ENCODE measurements around the gene HMG20B. TPM values are rescaled to one million over a fixed set of nuclear protein-coding genes. Genes with fewer than 3 reads are reported as not detected.
A peak's percentile ranks its signal among the peaks of the same experiment; 100 is the strongest.

Gene HMG20B
- total and polyA plus RNA-seq, 7 donors: 61.3 to 148 (median 105) TPM

DNA sequence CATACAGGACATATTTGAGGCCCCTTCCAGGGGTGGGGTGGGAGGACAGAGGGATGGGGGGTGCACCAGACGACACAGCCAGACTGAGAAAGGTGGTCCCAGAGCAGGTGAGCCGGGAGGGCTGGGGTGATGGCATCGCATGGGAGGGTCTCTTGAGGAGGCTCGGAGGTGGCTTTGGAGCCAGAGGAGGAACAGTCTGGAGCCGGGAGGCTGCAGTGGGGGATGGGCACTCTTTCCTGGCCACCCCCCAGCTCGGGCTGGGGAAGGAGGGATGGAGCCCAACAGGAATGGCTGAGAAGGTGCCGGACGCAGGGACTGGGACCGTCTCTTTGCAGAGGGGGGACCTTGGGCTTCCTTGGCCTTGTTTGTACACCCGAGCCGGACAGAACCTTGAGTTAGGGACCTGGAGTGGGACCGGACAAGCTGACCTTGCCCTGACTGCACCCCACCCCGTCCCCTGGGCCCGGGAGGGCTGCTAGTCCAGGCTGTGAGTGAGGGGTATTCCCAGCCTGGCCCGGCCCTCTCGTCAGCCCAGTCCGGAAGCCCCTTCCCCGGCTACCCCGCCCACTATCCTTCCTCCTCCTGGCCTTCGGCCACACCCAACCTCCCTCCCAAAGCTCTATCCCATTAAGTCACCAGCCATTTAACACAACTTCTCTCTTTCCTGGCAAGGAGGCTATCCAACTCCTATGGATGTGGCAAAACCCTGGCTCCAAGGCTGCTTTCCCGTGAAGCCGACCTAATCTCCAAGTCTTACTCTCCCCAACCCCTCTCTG, 34.7 kb downstream of the HMG20B start:
- H3K9me3 ChIP-seq: no peaks in the 10 kb centered on the region
- intact Hi-C loops (cut with DNase I): no loop called here
- TF ChIP-seq, protein P1, sequence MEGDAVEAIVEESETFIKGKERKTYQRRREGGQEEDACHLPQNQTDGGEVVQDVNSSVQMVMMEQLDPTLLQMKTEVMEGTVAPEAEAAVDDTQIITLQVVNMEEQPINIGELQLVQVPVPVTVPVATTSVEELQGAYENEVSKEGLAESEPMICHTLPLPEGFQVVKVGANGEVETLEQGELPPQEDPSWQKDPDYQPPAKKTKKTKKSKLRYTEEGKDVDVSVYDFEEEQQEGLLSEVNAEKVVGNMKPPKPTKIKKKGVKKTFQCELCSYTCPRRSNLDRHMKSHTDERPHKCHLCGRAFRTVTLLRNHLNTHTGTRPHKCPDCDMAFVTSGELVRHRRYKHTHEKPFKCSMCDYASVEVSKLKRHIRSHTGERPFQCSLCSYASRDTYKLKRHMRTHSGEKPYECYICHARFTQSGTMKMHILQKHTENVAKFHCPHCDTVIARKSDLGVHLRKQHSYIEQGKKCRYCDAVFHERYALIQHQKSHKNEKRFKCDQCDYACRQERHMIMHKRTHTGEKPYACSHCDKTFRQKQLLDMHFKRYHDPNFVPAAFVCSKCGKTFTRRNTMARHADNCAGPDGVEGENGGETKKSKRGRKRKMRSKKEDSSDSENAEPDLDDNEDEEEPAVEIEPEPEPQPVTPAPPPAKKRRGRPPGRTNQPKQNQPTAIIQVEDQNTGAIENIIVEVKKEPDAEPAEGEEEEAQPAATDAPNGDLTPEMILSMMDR (IDR thresholded peaks at IDR 0.05): no peak
- no peak for TF ChIP-seq EP300 (IDR thresholded peaks at IDR 0.05)
- no peak for TF ChIP-seq POLR2AphosphoS5 (IDR thresholded peaks at IDR 0.05)
- TF ChIP-seq POLR2A (IDR thresholded peaks at IDR 0.05): no peak
- peak overlapping the region; percentile 69 to 86 (median 78) for H3K27ac ChIP-seq
- peak overlapping the region; percentile 40 to 62 (median 56) for H3K4me3 ChIP-seq
- peaks cover 0 to 45% (median 35%) of the 10 kb centered on the region in 4 donors for H3K4me1 ChIP-seq
- 10 to 34% methylated on average over 22 of the region's 22 CpGs for WGBS, 2 donors
- H3K27me3 ChIP-seq: no peaks in the 10 kb centered on the region
- DNase-seq: no peak
- peaks cover 0 to 19% (median 15%) of the 10 kb centered on the region in 4 donors for H3K36me3 ChIP-seq

DNA sequence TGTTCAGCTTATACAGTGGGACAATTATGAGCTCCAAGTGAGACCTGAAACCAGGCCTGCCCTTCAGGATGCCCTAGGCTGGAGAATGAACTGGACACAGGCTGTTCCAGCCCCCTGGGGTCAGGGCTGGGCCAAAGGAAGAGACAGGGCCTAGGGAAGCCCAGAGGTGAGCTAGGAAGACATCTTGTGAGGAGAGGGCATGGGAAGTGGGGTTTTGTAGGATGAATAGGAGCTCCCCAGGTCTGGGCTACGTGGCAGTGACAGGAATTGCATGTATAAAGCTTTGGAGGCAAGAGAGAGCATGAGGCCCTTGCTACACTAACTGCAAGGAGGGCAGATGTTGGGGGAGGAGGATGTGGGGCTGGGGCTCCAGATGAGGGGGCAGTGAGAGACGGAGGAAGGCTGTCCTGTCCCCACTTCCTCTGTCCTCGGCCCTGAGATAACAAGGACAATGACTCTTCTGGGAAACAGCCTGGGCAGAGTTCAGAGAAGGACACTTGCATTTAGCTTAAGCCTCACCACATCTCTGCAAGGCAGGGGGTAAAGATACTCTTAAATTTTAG, 35.4 kb downstream of the HMG20B start:
- TF ChIP-seq EP300 (IDR thresholded peaks at IDR 0.05) (no peak), POLR2A (IDR thresholded peaks at IDR 0.05) (no peak), POLR2AphosphoS5 (IDR thresholded peaks at IDR 0.05) (no peak)
- TF ChIP-seq, protein P1 (IDR thresholded peaks at IDR 0.05): no peak
- Histone ChIP-seq H3K9me3 (no peaks in the 10 kb centered on the region), H3K4me3 (no peak overlapping the region), H3K36me3 (peaks cover 0 to 26% (median 21%) of the 10 kb centered on the region in 4 donors), H3K27ac (peak overlapping the region in 3 of 4 donors; percentile 72 to 86 (median 83)), H3K4me1 (peaks cover 0 to 46% (median 39%) of the 10 kb centered on the region in 4 donors), H3K27me3 (no peaks in the 10 kb centered on the region)
- 49 to 51% methylated on average over 3 of the region's 3 CpGs for WGBS, 2 donors
- DNase-seq: no peak
- intact Hi-C loops (cut with DNase I): no loop called here

DNA sequence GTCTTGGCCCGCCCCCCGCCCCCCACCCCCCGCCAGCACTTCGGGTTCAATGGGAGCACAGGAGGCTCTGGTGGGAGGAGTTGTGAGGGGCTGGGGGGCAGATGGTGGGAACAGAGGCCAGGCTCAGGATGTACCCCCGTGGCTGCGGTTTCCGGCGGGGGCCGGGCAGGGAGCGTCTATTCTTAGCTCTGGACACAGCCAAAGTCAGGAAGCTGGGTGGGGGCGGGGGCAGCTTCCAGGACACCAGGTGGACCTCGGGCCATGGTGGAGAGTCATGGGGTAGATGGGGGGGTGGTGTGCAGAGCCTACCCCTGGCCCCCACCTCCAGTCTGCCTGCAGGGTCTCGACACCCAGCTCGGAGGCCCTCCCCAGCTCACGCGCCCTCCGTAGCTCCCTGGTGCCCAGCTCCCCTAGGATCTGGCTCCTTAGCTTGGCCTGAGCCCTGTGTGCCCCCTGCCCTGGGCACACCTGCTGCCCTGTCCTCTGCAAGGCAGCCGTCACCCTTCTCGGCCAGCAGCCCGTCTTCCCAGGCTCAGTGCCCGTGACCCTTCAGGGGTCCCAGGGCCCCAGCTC, 36.1 kb downstream of the HMG20B start:
- no peak for DNase-seq
- TF ChIP-seq EP300 (IDR thresholded peaks at IDR 0.05): no peak
- TF ChIP-seq POLR2A (IDR thresholded peaks at IDR 0.05): no peak
- TF ChIP-seq, protein P1 (IDR thresholded peaks at IDR 0.05): no peak
- TF ChIP-seq POLR2AphosphoS5 (IDR thresholded peaks at IDR 0.05): no peak
- peaks cover 0 to 33% (median 21%) of the 10 kb centered on the region in 4 donors for H3K36me3 ChIP-seq
- H3K27ac ChIP-seq: peak overlapping the region in 2 of 4 donors; percentile 51 to 86
- no peak overlapping the region for H3K4me3 ChIP-seq
- peaks cover 0 to 53% (median 43%) of the 10 kb centered on the region in 4 donors for H3K4me1 ChIP-seq
- no peaks in the 10 kb centered on the region for H3K27me3 ChIP-seq
- no peaks in the 10 kb centered on the region for H3K9me3 ChIP-seq
- intact Hi-C loops (cut with DNase I): no loop called here
- WGBS, 2 donors: 50 to 58% methylated on average over 21 of the region's 21 CpGs

DNA sequence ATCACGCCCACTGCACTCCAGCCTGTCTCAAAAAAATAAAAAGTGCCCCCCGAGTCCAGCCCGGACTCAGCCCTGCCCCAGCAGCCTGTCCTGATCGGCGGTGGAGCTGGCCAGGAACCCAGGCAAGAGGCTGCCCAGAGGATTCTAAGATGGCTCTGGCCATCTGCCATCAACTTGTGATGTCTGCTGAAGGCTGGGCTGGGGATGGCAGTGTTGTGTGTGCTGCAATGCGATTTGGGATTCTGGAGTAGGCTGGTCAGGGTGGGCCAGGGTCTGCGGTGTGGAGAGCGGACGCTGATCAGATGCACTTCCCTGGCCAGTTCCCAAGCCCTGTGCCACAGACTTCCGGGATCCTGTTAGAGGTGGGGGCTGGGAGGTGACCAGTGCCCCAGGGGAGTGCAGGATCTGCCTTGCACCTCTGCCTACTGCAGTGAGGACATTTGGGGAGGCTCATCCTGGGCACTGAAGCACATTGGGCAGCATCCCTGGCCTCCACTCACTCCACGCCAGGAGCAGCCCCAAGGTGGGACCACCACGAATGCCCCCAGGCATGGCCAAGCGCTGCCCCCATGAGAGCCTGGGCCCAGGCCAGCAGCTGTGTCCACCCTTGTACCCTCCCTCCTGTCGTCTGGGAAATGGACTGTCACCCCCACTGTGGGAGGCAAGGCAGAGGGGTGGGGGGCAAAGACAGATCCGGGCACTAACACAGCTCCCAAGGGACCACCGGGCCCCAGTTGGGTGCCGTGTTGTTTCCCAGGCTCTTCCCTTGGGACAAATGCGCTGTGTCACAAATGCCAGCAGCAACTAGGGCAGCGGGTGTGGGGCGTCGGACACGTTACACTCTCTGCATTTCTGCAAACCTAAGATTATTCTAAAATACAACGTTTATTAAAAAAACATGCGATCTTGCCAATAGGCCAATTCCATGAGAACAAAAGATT, 37.3 kb downstream of the HMG20B start:
- WGBS, 2 donors: 81 to 83% methylated on average over 24 of the region's 24 CpGs
- TF ChIP-seq, protein P1 (IDR thresholded peaks at IDR 0.05): no peak
- TF ChIP-seq POLR2AphosphoS5 (IDR thresholded peaks at IDR 0.05) (no peak), EP300 (IDR thresholded peaks at IDR 0.05) (no peak), POLR2A (IDR thresholded peaks at IDR 0.05) (no peak)
- intact Hi-C loops (cut with DNase I): loop anchor here (10.0 kb wide), 1 partner anchor 285 kb away; no protein-coding TSS in a partner anchor
- no peak for DNase-seq
- H3K4me3 ChIP-seq: no peak overlapping the region
- peak overlapping the region in 1 of 4 donors; percentile 86 for H3K27ac ChIP-seq
- peaks cover 0 to 64% (median 51%) of the 10 kb centered on the region in 4 donors for H3K4me1 ChIP-seq
- peaks cover 0 to 34% (median 21%) of the 10 kb centered on the region in 4 donors for H3K36me3 ChIP-seq
- no peaks in the 10 kb centered on the region for H3K27me3 ChIP-seq
- no peaks in the 10 kb centered on the region for H3K9me3 ChIP-seq
